RWPE2 (cell line): Measurements from ENCODE around the gene CDK14.

Experiments used
- ATAC-seq: fragments of 200-7000 bp; cut with Tn5 transposase; 3 replicates; pipeline ENCODE4 v1.9.1; 2021; ENCODE audit warnings: low read depth
- DNase-seq: peaks from one replicate; pipeline ENCODE4 v3.0.0-alpha.2; 2020; ENCODE audit warnings: low spot score
- H3K27ac ChIP-seq: fragments of 450-650 bp; 2 replicates; pipeline ENCODE4 v1.5.1; 2017; ENCODE audit warnings: mild to moderate bottlenecking; ENCODE audit not compliant: poor library complexity, severe bottlenecking
- H3K27me3 ChIP-seq: fragments of 250-450 bp; sonication (Bioruptor Pico); 2 replicates; pipeline ENCODE4 v1.5.1; 2021; ENCODE audit warnings: mild to moderate bottlenecking, moderate library complexity; ENCODE audit not compliant: insufficient read depth, poor library complexity, severe bottlenecking
- H3K36me3 ChIP-seq: fragments of 250-450 bp; sonication (Bioruptor Pico); 2 replicates; pipeline ENCODE4 v1.5.1; 2020; ENCODE audit warnings: low read depth, mild to moderate bottlenecking, moderate library complexity
- H3K4me1 ChIP-seq: fragments of 250-450 bp; sonication (Bioruptor Pico); 2 replicates; pipeline ENCODE4 v1.5.1; 2021; ENCODE audit warnings: mild to moderate bottlenecking, moderate library complexity; ENCODE audit not compliant: insufficient read depth, poor library complexity, severe bottlenecking
- H3K4me3 ChIP-seq: fragments of 250-450 bp; sonication (Bioruptor Pico); 2 replicates; pipeline ENCODE4 v1.5.1; 2021; ENCODE audit warnings: mild to moderate bottlenecking, moderate library complexity; ENCODE audit not compliant: severe bottlenecking
- H3K9me3 ChIP-seq: fragments of 250-450 bp; sonication (Bioruptor Pico); 2 replicates; pipeline ENCODE4 v1.5.1; 2021; ENCODE audit warnings: mild to moderate bottlenecking, moderate library complexity; ENCODE audit not compliant: severe bottlenecking
- TF ChIP-seq, protein P1 (sequence below): fragments of 450-650 bp; IDR thresholded peaks from one replicate; pipeline ENCODE4 v1.5.1; 2017; ENCODE audit warnings: mild to moderate bottlenecking, moderate library complexity; ENCODE audit not compliant: poor library complexity, severe bottlenecking

Gene CDK14

DNA sequence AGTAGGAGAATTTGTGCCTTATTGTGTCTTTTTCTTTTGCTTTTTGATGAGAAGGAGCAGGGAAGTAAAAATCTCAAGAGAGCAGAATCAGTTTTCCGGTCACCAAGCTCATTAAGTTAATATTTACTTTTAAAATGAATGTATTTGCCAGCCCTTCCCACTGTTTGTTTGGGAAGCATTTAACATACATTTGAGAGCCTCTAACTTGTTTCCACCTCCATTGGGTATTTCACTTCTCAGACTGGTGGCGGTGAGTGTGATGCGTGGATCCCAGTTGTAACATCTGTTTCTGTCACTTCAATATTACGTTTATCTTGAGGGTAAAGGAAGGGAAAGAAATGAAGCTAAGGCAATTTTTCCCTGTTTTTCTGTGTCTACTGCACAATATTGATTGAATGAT, 22.8 kb downstream of the CDK14 start:
- Histone ChIP-seq H3K27me3 (no peaks in the 10 kb centered on the region), H3K9me3 (no peaks in the 10 kb centered on the region), H3K4me1 (peaks cover 23% of the 10 kb centered on the region), H3K4me3 (no peak overlapping the region), H3K36me3 (no peaks in the 10 kb centered on the region), H3K27ac (no peak overlapping the region)
- DNase-seq: no peak
- ATAC-seq: no peak
- TF ChIP-seq, protein P1, sequence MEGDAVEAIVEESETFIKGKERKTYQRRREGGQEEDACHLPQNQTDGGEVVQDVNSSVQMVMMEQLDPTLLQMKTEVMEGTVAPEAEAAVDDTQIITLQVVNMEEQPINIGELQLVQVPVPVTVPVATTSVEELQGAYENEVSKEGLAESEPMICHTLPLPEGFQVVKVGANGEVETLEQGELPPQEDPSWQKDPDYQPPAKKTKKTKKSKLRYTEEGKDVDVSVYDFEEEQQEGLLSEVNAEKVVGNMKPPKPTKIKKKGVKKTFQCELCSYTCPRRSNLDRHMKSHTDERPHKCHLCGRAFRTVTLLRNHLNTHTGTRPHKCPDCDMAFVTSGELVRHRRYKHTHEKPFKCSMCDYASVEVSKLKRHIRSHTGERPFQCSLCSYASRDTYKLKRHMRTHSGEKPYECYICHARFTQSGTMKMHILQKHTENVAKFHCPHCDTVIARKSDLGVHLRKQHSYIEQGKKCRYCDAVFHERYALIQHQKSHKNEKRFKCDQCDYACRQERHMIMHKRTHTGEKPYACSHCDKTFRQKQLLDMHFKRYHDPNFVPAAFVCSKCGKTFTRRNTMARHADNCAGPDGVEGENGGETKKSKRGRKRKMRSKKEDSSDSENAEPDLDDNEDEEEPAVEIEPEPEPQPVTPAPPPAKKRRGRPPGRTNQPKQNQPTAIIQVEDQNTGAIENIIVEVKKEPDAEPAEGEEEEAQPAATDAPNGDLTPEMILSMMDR: no peak

DNA sequence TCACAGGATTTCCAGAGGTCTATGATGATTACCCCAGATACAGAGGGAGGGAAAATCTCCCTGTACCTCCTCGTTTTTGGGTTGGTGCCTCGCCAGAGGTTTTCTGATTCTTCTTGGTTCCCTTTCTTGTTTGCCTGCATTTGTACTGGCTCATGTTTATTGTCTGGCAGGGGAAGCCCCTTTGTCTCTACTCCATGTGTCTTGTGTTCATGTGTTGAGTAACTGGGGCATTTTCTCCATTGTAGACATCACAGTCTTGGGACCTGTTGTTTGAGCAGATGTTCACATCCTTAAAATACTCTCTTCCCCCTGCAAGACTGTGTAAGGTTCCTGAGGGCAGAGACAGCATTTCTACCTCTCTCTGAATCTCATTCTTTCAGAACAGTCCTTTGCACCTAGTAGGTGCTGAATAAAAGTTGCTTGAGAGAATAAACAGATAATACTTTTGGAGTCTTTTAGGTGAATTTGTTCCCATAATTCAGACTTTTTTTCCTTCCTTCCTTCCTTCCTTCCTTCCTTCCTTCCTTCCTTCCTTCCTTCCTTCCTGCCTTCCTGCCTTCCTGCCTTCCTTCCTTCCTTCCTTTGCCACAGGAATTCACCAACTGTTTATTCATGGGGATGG, 25.1 kb downstream of the CDK14 start:
- peaks cover 46% of the 10 kb centered on the region for H3K4me1 ChIP-seq
- H3K4me3 ChIP-seq: no peak overlapping the region
- H3K36me3 ChIP-seq: no peaks in the 10 kb centered on the region
- ATAC-seq: no peak
- peak overlapping the region; percentile 96 for H3K27ac ChIP-seq
- TF ChIP-seq, protein P1: no peak
- H3K9me3 ChIP-seq: no peaks in the 10 kb centered on the region
- no peaks in the 10 kb centered on the region for H3K27me3 ChIP-seq
- no peak for DNase-seq

DNA sequence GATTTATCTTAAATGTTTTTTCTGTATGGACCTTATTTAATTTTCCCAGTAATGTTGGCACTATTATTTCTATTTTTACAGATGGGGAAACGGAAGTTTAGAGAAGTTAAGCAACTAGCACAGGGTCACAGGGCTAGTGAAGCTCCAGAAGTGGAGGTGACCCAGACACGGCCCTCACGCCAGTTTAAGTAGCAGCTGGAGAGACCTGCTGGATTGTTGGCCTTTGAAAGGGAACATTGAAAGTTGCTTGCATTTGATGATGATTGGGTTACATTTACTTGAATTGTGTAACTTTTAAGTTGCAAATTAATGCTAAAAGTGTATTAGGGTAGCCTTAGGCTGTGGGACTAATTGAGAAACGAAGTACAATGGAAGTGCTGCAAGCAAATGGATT, 25.6 kb downstream of the CDK14 start:
- TF ChIP-seq, protein P1: no peak
- peaks cover 51% of the 10 kb centered on the region for H3K4me1 ChIP-seq
- peak overlapping the region; percentile 96 for H3K27ac ChIP-seq

DNA sequence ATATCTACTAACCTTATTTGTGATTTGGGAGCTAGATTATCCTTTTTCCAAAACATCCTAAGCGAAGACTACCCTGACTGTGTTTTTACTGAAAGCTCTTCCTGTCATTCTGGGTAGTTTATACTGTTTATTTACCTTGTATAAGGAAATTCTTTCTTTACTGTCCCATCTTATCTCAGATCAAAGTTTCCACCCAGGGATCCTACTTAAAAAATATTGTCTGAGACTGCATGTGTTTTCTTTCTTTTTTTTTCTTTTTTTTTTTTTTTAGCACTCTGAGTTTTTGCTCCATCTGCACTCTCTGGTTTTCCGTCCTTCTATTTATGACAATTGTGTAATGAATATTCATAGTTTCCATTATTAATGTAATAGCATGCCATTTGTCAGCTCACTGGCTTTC, 26.5 kb downstream of the CDK14 start:
- Histone ChIP-seq H3K27ac (peak overlapping the region; percentile 96), H3K36me3 (no peaks in the 10 kb centered on the region), H3K4me3 (no peak overlapping the region), H3K4me1 (peaks cover 52% of the 10 kb centered on the region), H3K27me3 (no peaks in the 10 kb centered on the region), H3K9me3 (no peaks in the 10 kb centered on the region)
- no peak for ATAC-seq
- TF ChIP-seq, protein P1: no peak
- DNase-seq: no peak

More for the DNA sequence above, 25.6 kb downstream of the CDK14 start:
- Histone ChIP-seq H3K9me3 (no peaks in the 10 kb centered on the region), H3K27me3 (no peaks in the 10 kb centered on the region), H3K4me3 (no peak overlapping the region), H3K36me3 (no peaks in the 10 kb centered on the region)
- ATAC-seq (no peak), DNase-seq (no peak)

DNA sequence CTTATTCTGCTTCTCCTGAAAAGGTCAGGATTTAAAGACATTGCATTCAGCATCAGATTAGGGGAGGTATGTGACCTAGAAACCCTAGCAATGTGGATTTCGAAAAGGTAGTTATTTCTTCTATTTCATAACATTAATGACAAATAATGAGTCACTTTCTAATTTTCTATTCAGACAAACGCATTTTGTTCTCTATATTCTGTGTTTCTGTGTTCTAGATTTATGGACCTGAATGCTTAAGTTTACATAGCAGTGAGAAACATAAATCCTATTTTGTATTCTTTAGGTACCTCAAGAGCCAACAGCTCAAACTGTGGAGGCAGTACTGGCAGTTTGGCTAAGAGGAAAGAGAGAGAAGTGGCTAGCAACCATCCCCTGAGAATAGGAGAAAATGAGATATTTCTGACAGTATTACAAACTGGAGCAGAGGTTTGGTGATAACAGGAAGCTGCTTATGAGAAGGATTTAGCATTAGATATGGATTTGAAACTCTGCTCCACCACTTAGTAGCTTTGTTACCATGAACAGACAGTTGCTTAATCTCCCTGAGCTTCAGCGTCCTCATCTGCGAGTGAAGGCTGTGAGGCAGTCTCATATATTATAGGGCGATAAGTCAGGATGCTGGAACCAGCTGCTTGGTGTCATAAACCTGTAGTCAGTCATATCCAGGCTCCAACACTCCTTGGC, 28.2 kb downstream of the CDK14 start:
- no peak overlapping the region for H3K4me3 ChIP-seq
- TF ChIP-seq, protein P1: no peak
- ATAC-seq (peak; percentile 63), DNase-seq (no peak)
- no peaks in the 10 kb centered on the region for H3K36me3 ChIP-seq
- no peaks in the 10 kb centered on the region for H3K27me3 ChIP-seq
- no peaks in the 10 kb centered on the region for H3K9me3 ChIP-seq
- peak overlapping the region; percentile 96 for H3K27ac ChIP-seq
- H3K4me1 ChIP-seq: peaks cover 52% of the 10 kb centered on the region
